Measurements from ENCODE around the gene FBXW11.

- TF ChIP-seq TCF7 (IDR thresholded peaks at IDR 0.05; ENCODE audit: borderline replicate concordance), result no peak
- TF ChIP-seq EZH2 (IDR thresholded peaks at IDR 0.05; ENCODE audit: borderline replicate concordance, control insufficient read depth, low read depth, low read length), result no peak
- no peak for TF ChIP-seq ATF3 (IDR thresholded peaks at IDR 0.05; ENCODE audit: borderline replicate concordance, extremely low read depth, low read depth, low read length)
- no peak for TF ChIP-seq USF1 (IDR thresholded peaks at IDR 0.05; ENCODE audit: borderline replicate concordance, extremely low read length, insufficient read depth, low read depth, low read length)
- TF ChIP-seq SIN3A (IDR thresholded peaks at IDR 0.05; ENCODE audit: low read depth, low read length), result no peak
- no peak for TF ChIP-seq CTCF (IDR thresholded peaks at IDR 0.05 in 2 of 3, conservative IDR thresholded peaks at IDR 0.05 in 1 of 3; ENCODE audit: control insufficient read depth in 2 of 3, extremely low read depth in 1 of 3, insufficient read depth in 1 of 3, low read depth in 3 of 3, low read length in 3 of 3)
- TF ChIP-seq POLR2AphosphoS2 (IDR thresholded peaks at IDR 0.05; ENCODE audit: low read depth, low read length), result no peak
- TF ChIP-seq JUNB (IDR thresholded peaks at IDR 0.05), result no peak
- TF ChIP-seq SUZ12 (IDR thresholded peaks at IDR 0.05; ENCODE audit: unreplicated experiment), result no peak
- TF ChIP-seq TAF1 (IDR thresholded peaks at IDR 0.05; ENCODE audit: borderline replicate concordance, low read depth, low read length), result no peak
- no peak for TF ChIP-seq POLR2A (IDR thresholded peaks at IDR 0.05; ENCODE audit: low read depth, low read length)
- TF ChIP-seq TCF3 (IDR thresholded peaks at IDR 0.05; ENCODE audit: borderline replicate concordance, insufficient read depth, low read depth, low read length), result no peak
- no peak for TF ChIP-seq BRCA1 (IDR thresholded peaks at IDR 0.05; ENCODE audit: low read depth, low read length)
- no peak for TF ChIP-seq JUND (IDR thresholded peaks at IDR 0.05; ENCODE audit: low read depth, low read length)
These were observed 3.3 kb upstream of the FBXW11 start for GRCh38 chr5:172009536-172010270.
